Natural killer cell (primary cell): Measurements from ENCODE around the gene RAPSN. TPM values are rescaled to one million over a fixed set of nuclear protein-coding genes. Genes with fewer than 3 reads are reported as not detected.

Experiments used
- ATAC-seq, 3 donors: fragments of 150-1000 bp in 2 of 3; fragments of 200-7000 bp in 1 of 3; cut with Tn5 transposase; 1 replicate in 1 of 3; 2 replicates in 2 of 3; pipeline ENCODE4 v1.10.0; 2021; ENCODE audit warnings: mild to moderate bottlenecking in 2 of 3, moderate library complexity in 2 of 3
- DNase-seq, 2 donors: peaks; one replicate each; pipeline versions ENCODE4 v3.0.0 to v3.0.0-alpha.2; 2013 to 2021; ENCODE audit warnings: mixed read lengths in 1 of 2
- H3K27ac ChIP-seq: one replicate; pipeline ENCODE4 v1.5.1; 2013; ENCODE audit warnings: mild to moderate bottlenecking, low read length
- H3K27me3 ChIP-seq: one replicate; pipeline ENCODE4 v1.6.1; 2013; ENCODE audit warnings: low read length; ENCODE audit not compliant: control insufficient read depth, insufficient read depth
- H3K36me3 ChIP-seq: one replicate; pipeline ENCODE4 v1.6.1; 2013; ENCODE audit warnings: low read length; ENCODE audit not compliant: control insufficient read depth, insufficient read depth
- H3K4me1 ChIP-seq: one replicate; pipeline ENCODE4 v1.6.1; 2013; ENCODE audit warnings: low read length; ENCODE audit not compliant: control insufficient read depth, insufficient read depth
- H3K4me3 ChIP-seq: one replicate; pipeline ENCODE4 v1.5.1; 2013; ENCODE audit warnings: low read length
- H3K9me3 ChIP-seq: one replicate; pipeline ENCODE4 v1.6.1; 2013; ENCODE audit warnings: low read length; ENCODE audit not compliant: control insufficient read depth, insufficient read depth
- H3K27ac Mint-ChIP-seq, 2 donors: one replicate each; pipeline ENCODE4 v1.8.0; 2022; ENCODE audit warnings: mild to moderate bottlenecking in 2 of 2, mixed read lengths in 2 of 2, moderate library complexity in 1 of 2
- H3K27me3 Mint-ChIP-seq, 2 donors: one replicate each; pipeline ENCODE4 v1.8.0; 2022; ENCODE audit warnings: low read depth in 2 of 2, mixed read lengths in 2 of 2
- H3K36me3 Mint-ChIP-seq: one replicate; pipeline ENCODE4 v1.8.0; 2022; ENCODE audit warnings: mixed read lengths
- H3K4me1 Mint-ChIP-seq, 2 donors: one replicate each; pipeline ENCODE4 v1.8.0; 2022; ENCODE audit warnings: mixed read lengths in 2 of 2
- H3K4me3 Mint-ChIP-seq: one replicate; pipeline ENCODE4 v1.8.0; 2022; ENCODE audit warnings: mild to moderate bottlenecking, moderate library complexity, mixed read lengths
- H3K9me3 Mint-ChIP-seq, 2 donors: one replicate each; pipeline ENCODE4 v1.8.0; 2022; ENCODE audit warnings: mixed read lengths in 2 of 2
- WGBS: methylation state at CpG from one replicate; pipeline ENCODE4 v1.1.7; 2013; ENCODE audit warnings: missing lambda C conversion rate; ENCODE audit not compliant: insufficient coverage; 5-methylcytosine and 5-hydroxymethylcytosine counted together
- intact Hi-C: fragments of 100-400 bp; cut with micrococcal nuclease; formaldehyde crosslinking; loops from one replicate; pipeline ENCODE4 v1.14.2; 2022
- total RNA-seq, 4 donors: library from RNA; stranded (reverse); fragments of 120-200 nt in 1 of 4; gene quantifications; one replicate each; pipeline versions ENCODE4 v1.2.3 to v1.2.4, GENCODE V29; 2013 to 2022
- TF ChIP-seq, protein P1 (sequence below): fragments of 200-600 bp; IDR thresholded peaks from one replicate; pipeline ENCODE4 v1.8.0; 2022; ENCODE audit warnings: antibody characterized with exemption

RAPSN gene
- total RNA-seq, 3 donors from 2014 or later (not counting 1 experiment from before 2014, with no cell fraction given): 1.6 to 2.2 (median 1.7) TPM

DNA sequence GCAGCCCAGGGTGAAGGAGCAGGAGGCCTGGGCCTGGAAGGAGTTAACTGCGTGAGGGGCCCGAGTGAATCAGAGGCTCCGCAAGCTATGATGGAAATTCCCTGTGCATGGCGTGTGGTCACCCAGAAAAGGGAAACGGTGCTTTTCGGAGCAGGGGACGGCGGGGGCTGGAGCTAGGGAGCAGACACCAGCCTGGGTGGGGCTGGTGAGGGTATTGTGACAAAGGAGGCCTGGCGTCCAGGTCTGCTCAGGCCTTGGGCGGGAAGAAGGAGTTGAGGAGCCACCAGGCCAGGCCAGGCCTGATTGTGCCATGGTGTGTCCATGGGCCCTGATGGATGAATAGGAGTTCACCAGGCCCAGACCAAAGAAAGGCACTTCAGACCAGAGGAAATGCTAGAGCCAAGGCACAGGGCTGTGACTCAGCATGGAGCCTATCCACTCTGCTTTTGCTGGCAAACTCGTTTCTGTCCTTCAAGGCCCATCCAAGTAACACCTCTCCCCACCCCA lies 57.8 kb downstream of the RAPSN start:
- Mint-ChIP-seq H3K4me3 (peak overlapping the region; percentile 52), H3K27ac (peak overlapping the region; percentile 71 to 85), H3K27me3 (no peaks in the 10 kb centered on the region), H3K9me3 (no peaks in the 10 kb centered on the region), H3K36me3 (no peaks in the 10 kb centered on the region), H3K4me1 (peaks cover 51 to 82% of the 10 kb centered on the region in 2 donors)
- WGBS: 83% methylated on average over 11 of the region's 11 CpGs
- Histone ChIP-seq H3K36me3 (no peaks in the 10 kb centered on the region), H3K4me3 (no peak overlapping the region), H3K27ac (peak overlapping the region; percentile 41), H3K4me1 (peaks cover 88% of the 10 kb centered on the region), H3K9me3 (no peaks in the 10 kb centered on the region), H3K27me3 (no peaks in the 10 kb centered on the region)
- TF ChIP-seq, protein P1, sequence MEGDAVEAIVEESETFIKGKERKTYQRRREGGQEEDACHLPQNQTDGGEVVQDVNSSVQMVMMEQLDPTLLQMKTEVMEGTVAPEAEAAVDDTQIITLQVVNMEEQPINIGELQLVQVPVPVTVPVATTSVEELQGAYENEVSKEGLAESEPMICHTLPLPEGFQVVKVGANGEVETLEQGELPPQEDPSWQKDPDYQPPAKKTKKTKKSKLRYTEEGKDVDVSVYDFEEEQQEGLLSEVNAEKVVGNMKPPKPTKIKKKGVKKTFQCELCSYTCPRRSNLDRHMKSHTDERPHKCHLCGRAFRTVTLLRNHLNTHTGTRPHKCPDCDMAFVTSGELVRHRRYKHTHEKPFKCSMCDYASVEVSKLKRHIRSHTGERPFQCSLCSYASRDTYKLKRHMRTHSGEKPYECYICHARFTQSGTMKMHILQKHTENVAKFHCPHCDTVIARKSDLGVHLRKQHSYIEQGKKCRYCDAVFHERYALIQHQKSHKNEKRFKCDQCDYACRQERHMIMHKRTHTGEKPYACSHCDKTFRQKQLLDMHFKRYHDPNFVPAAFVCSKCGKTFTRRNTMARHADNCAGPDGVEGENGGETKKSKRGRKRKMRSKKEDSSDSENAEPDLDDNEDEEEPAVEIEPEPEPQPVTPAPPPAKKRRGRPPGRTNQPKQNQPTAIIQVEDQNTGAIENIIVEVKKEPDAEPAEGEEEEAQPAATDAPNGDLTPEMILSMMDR: no peak
- intact Hi-C loops: no loop called here
- DNase-seq: peak; percentile 18
- ATAC-seq: peak in 1 of 3 donors; percentile 33

DNA sequence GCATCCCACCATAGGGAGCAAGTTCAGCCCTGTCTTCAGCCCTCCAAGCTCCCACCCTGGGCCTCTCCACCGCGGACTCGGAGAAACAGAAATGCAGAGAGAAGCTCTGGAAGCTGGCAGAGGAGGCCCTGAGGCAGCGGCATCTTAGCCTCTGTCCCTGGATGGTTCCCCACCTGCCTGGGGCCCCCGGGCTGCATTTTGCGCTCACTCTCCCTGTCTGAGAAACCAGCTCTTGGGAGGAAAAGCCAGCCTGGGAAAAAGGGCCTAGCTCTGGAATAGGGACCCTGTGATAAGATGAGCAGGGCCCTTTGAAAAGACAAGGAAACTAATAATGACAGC lies 58.5 kb downstream of the RAPSN start:
- Mint-ChIP-seq H3K27ac (peak overlapping the region; percentile 71 to 85), H3K4me1 (peaks cover 51 to 75% of the 10 kb centered on the region in 2 donors), H3K36me3 (no peaks in the 10 kb centered on the region), H3K27me3 (no peaks in the 10 kb centered on the region), H3K9me3 (no peaks in the 10 kb centered on the region), H3K4me3 (peak overlapping the region; percentile 86)
- no peaks in the 10 kb centered on the region for H3K27me3 ChIP-seq
- intact Hi-C loops: no loop called here
- no peaks in the 10 kb centered on the region for H3K36me3 ChIP-seq
- H3K9me3 ChIP-seq: no peaks in the 10 kb centered on the region
- TF ChIP-seq, protein P1: no peak
- WGBS: 94% methylated on average over 6 of the region's 6 CpGs
- DNase-seq (no peak), ATAC-seq (no peak)
- no peak overlapping the region for H3K4me3 ChIP-seq
- peak overlapping the region; percentile 41 for H3K27ac ChIP-seq
- peaks cover 81% of the 10 kb centered on the region for H3K4me1 ChIP-seq

DNA sequence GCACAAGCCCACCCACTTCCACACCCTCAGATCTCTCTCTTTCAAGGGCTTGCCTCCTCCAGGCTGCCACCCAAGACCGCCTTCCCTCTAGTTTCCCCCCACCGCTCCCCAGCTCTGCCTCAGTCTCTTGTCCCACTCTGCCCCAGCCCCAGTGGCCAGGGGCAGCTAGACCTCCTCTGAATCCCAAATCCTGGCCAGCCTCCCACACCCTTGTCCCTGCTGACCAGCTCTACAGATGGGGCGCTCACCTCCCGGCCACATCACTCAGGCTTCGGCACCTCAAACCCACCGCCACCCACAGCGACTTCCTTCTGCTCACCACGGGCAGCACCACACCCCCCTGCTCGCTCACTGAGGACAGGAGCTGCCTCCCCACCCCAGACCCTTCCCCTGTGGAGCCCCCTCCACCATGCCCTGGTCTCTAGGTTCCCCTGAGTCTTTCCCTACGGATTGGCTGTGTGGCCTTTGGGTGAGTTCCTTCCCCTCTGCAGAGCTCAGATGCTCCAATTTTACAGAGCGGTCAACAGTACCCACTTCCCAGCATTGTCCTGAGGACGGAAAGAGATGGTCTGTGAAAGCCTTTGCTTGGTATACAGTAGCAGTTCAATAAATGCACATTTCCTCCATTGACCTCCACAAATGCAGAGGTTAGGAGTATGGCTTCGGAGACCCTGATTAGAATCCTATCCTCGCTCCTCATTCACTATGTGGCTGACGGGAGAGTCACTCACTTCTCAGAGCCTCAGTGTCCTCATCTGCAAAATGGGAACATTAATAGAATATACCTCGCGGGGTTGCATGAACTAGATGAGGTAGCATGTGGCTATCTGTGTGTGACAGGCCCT lies 59.1 kb downstream of the RAPSN start:
- peaks cover 75% of the 10 kb centered on the region for H3K4me1 ChIP-seq
- Mint-ChIP-seq H3K9me3 (no peaks in the 10 kb centered on the region), H3K27ac (peak overlapping the region; percentile 57 to 85), H3K27me3 (no peaks in the 10 kb centered on the region), H3K4me1 (peaks cover 51 to 69% of the 10 kb centered on the region in 2 donors), H3K36me3 (no peaks in the 10 kb centered on the region), H3K4me3 (peak overlapping the region; percentile 86)
- WGBS: 45% methylated on average over 16 of the region's 17 CpGs
- no peaks in the 10 kb centered on the region for H3K9me3 ChIP-seq
- no peaks in the 10 kb centered on the region for H3K27me3 ChIP-seq
- no peak overlapping the region for H3K27ac ChIP-seq
- TF ChIP-seq, protein P1: no peak
- DNase-seq (peak; percentile 31 to 54), ATAC-seq (peak; percentile 37 to 71 (median 47))
- no peaks in the 10 kb centered on the region for H3K36me3 ChIP-seq
- no peak overlapping the region for H3K4me3 ChIP-seq
- intact Hi-C loops: loop anchor here (2.0 kb wide), 1 partner anchor 17 kb away; no protein-coding TSS in a partner anchor
